Heart right ventricle (tissue), 16 donors: ENCODE data around the gene NTSR1. TPM values are rescaled to one million over a fixed set of nuclear protein-coding genes. Genes with fewer than 3 reads are reported as not detected.

ENCODE experiments used
- ATAC-seq, 8 donors: fragments of 200-7000 bp; cut with Tn5 transposase; one replicate each; pipeline ENCODE4 v1.9.1; 2020; ENCODE audit warnings: mild to moderate bottlenecking in 8 of 8, moderate library complexity in 8 of 8, moderate number of reproducible peaks in 1 of 8
- DNase-seq, 2 donors: peaks; one replicate each; pipeline ENCODE4 v3.0.0-alpha.2; 2020
- H3K27ac ChIP-seq, 10 donors: fragments of 200-600 bp; sonication (generic) in 2 of 10; one replicate each; pipeline versions ENCODE4 v1.5.0 to v1.8.0; 2020 to 2022; ENCODE audit warnings: mild to moderate bottlenecking in 3 of 10
- H3K27me3 ChIP-seq, 7 donors: fragments of 200-600 bp; one replicate each; pipeline ENCODE4 v1.8.0; 2021 to 2022; ENCODE audit warnings: mild to moderate bottlenecking in 2 of 7
- H3K36me3 ChIP-seq, 9 donors: fragments of 200-600 bp; sonication (generic) in 1 of 9; one replicate each; pipeline versions ENCODE4 v1.5.0 to v1.8.0; 2020 to 2022; ENCODE audit warnings: mild to moderate bottlenecking in 2 of 9
- H3K4me1 ChIP-seq, 9 donors: fragments of 200-600 bp; sonication (generic) in 1 of 9; one replicate each; pipeline versions ENCODE4 v1.5.0 to v1.8.0; 2020 to 2022; ENCODE audit warnings: mild to moderate bottlenecking in 4 of 9
- H3K4me3 ChIP-seq, 10 donors: fragments of 200-600 bp; sonication (generic) in 2 of 10; one replicate each; pipeline versions ENCODE4 v1.5.0 to v1.8.0; 2020 to 2022; ENCODE audit warnings: mild to moderate bottlenecking in 7 of 10, moderate library complexity in 2 of 10
- H3K9me3 ChIP-seq, 11 donors: fragments of 200-600 bp in 10 of 11; sonication (generic) in 2 of 11; one replicate each; pipeline versions ENCODE4 v1.5.0 to v1.8.0; 2013 to 2022; ENCODE audit warnings: mild to moderate bottlenecking in 2 of 11, control low read depth in 1 of 11, moderate library complexity in 1 of 11
- CTCF ChIP-seq, 9 donors: fragments of 200-600 bp; sonication (generic) in 2 of 9; IDR thresholded peaks; one replicate each; pipeline versions ENCODE4 v1.5.0 to v1.8.0; 2021 to 2022; ENCODE audit warnings: antibody characterized with exemption in 9 of 9, mild to moderate bottlenecking in 5 of 9, moderate library complexity in 1 of 9
- WGBS, 2 donors: extraction: QIAGEN DNeasy Blood & Tissue Kit; methylation state at CpG; one replicate each; pipeline ENCODE4 v1.1.7; 2013; ENCODE audit warnings: inconsistent platforms in 1 of 2; 5-methylcytosine and 5-hydroxymethylcytosine counted together
- intact Hi-C, 10 donors: fragments of 100-400 bp; cut with DNase I; formaldehyde crosslinking; loops; one replicate each; pipeline versions ENCODE4 v1.11.1 to v1.14.2; 2022
- polyA plus RNA-seq, 2 donors: library from polyadenylated mRNA; stranded (reverse); fragments of 200-250 nt; gene quantifications; one replicate each; pipeline ENCODE4 v1.2.3, GENCODE V29; 2013
- total RNA-seq, 10 donors: library from RNA; stranded (reverse); fragmentation: NEBNext Ultra II Directional in 3 of 10; extraction: Animal tissue kit (Norgen Biotek cat#: 25700) in 3 of 10; gene quantifications; one replicate each; pipeline versions ENCODE4 v1.2.1 to v1.2.4, GENCODE V29; 2021 to 2023
- donor health status: Arrhythmogenic right ventricular cardiomyopathy.
- donor health status: ischemic (EF 13 %, LVEDD 7.1; RV severe dilation, severe dysfunction).
- donor health status: healthy with polysubstance abuse.
- donor health status: DM: no; HTN: yes; CAD: no.
- donor health status: DM: no; HTN: no; CAD: no.
- donor health status: ischemic (EF 25% LVEDD 6.9; RV normal size, moderate dysfunction).
- donor health status: ischemic (EF 25% LVEDD 5.7; RV mildly dilated, moderate dysfunction).
- donor health status: healthy.
- donor health status: DM: yes; HTN: yes; CAD: no.
- donor health status: Ischemic cardiomyopathy.
- donor health status: ischemic (EF 35%, LVEDD 5.7; RV mildly dilated, moderate dysfunction).
- donor health status: nonischemic (EF 11% LVEDD 7.7; RV severe dilation, severe dysfunction).
- donor health status: DM: yes; HTN: yes; CAD: no.
- donor health status: PGD.
- donor health status: ischemic (EF 29% LVEDD 5.4; RV normal size, mild dysfunction).
- donor health status: nonischemic (EF 23%, LVEDD 6.1; RV moderate dilation, normal function).

NTSR1 gene
- total and polyA plus RNA-seq, 12 donors = 0.08 TPM; not detected in 10

GRCh38 chr20:62661647-62662046 is 47.0 kb upstream of the NTSR1 start:
- H3K27me3 ChIP-seq = peaks cover 0 to 6% (median 0%) of the 10 kb centered on the region in 7 donors
- no peak for TF ChIP-seq CTCF (IDR thresholded peaks at IDR 0.05)
- no peak overlapping the region for H3K27ac ChIP-seq
- no peak overlapping the region for H3K4me3 ChIP-seq
- ATAC-seq (no peak), DNase-seq (no peak)
- H3K36me3 ChIP-seq = peaks cover 0 to 26% (median 0%) of the 10 kb centered on the region in 9 donors
- 71 to 80% methylated on average over 11 of the region's 11 CpGs for WGBS, 2 donors
- H3K4me1 ChIP-seq = peaks cover 0 to 29% (median 6%) of the 10 kb centered on the region in 9 donors
- H3K9me3 ChIP-seq = no peaks in the 10 kb centered on the region
- intact Hi-C loops = no loop called here

GRCh38 chr20:62662422-62662821 is 46.2 kb upstream of the NTSR1 start:
- H3K4me3 ChIP-seq = no peak overlapping the region
- intact Hi-C loops = no loop called here
- WGBS, 2 donors = 72 to 80% methylated on average over 5 to 6 of the region's 6 CpGs
- no peak for TF ChIP-seq CTCF (IDR thresholded peaks at IDR 0.05)
- H3K9me3 ChIP-seq = no peaks in the 10 kb centered on the region
- ATAC-seq (no peak), DNase-seq (no peak)
- H3K36me3 ChIP-seq = peaks cover 0 to 19% (median 0%) of the 10 kb centered on the region in 9 donors
- peaks cover 0 to 6% (median 0%) of the 10 kb centered on the region in 7 donors for H3K27me3 ChIP-seq
- H3K4me1 ChIP-seq = peaks cover 0 to 37% (median 14%) of the 10 kb centered on the region in 9 donors
- peak overlapping the region in 1 of 10 donors; percentile 40 for H3K27ac ChIP-seq

- Histone ChIP-seq H3K4me1 (peaks cover 0 to 45% (median 22%) of the 10 kb centered on the region in 9 donors), H3K4me3 (no peak overlapping the region), H3K27ac (no peak overlapping the region), H3K9me3 (no peaks in the 10 kb centered on the region), H3K27me3 (peaks cover 0 to 6% (median 0%) of the 10 kb centered on the region in 7 donors), H3K36me3 (peaks cover 0 to 16% (median 0%) of the 10 kb centered on the region in 9 donors)
- no peak for ATAC-seq
- 90 to 91% methylated on average over 24 of the region's 24 CpGs for WGBS, 2 donors
- no peak for DNase-seq
- intact Hi-C loops = no loop called here
- no peak for TF ChIP-seq CTCF (IDR thresholded peaks at IDR 0.05)
Measured at GRCh38 chr20:62663145-62664018, 45.3 kb upstream of the NTSR1 start.

GRCh38 chr20:62664019-62664971 is 44.3 kb upstream of the NTSR1 start:
- Histone ChIP-seq H3K4me3 (no peak overlapping the region), H3K27me3 (peaks cover 0 to 6% (median 0%) of the 10 kb centered on the region in 7 donors), H3K4me1 (peaks cover 0 to 37% (median 23%) of the 10 kb centered on the region in 9 donors), H3K36me3 (peaks cover 0 to 12% (median 0%) of the 10 kb centered on the region in 9 donors), H3K9me3 (no peaks in the 10 kb centered on the region), H3K27ac (no peak overlapping the region)
- DNase-seq (no peak), ATAC-seq (no peak)
- 94 to 95% methylated on average over 18 of the region's 18 CpGs for WGBS, 2 donors
- intact Hi-C loops = no loop called here
- no peak for TF ChIP-seq CTCF (IDR thresholded peaks at IDR 0.05)
